ENCODE data around the gene ALX4. TPM values are rescaled to one million over a fixed set of nuclear protein-coding genes. Genes with fewer than 3 reads are reported as not detected.

Gene ALX4
- total and polyA plus RNA-seq, 2 donors (not counting 1 experiment from before 2014, with no cell fraction given), result not detected

GRCh38 chr11:44351006-44351660, 41.2 kb upstream of the ALX4 start:
- peaks cover 20 to 31% of the 10 kb centered on the region in 2 donors for H3K4me1 ChIP-seq (ENCODE audit: control insufficient read depth in 2 of 2, insufficient read depth in 2 of 2, low read length in 2 of 2)
- Mint-ChIP-seq H3K27ac (peak overlapping the region; percentile 85), H3K9me3 (ENCODE audit: insufficient read depth) (no peaks in the 10 kb centered on the region), H3K27me3 (peaks cover 25% of the 10 kb centered on the region), H3K4me1 (peaks cover 39% of the 10 kb centered on the region), H3K4me3 (peak overlapping the region; percentile 85)
- peak overlapping the region; percentile 55 to 56 for H3K27ac ChIP-seq (ENCODE audit: low read length in 2 of 2)
- intact Hi-C loops (cut with micrococcal nuclease), result loop anchor here (5.0 kb wide), 1 partner anchor 216 kb away; the partner anchor contains the start of gene CD82
- peak overlapping the region; percentile 15 to 45 (median 32) for H3K4me3 ChIP-seq (ENCODE audit: control extremely low read depth in 1 of 5, extremely low read depth in 1 of 5, insufficient read depth in 1 of 5, low read depth in 2 of 5, low read length in 4 of 5)
- no peaks in the 10 kb centered on the region for H4K20me1 ChIP-seq (ENCODE audit: control insufficient read depth, insufficient read depth, low read length, poor library complexity, severe bottlenecking)
- POLR2A ChIA-PET, result no interaction called here
- peak overlapping the region; percentile 78 for H3K4me2 ChIP-seq (replicated peaks; ENCODE audit: low read depth, low read length, poor library complexity, severe bottlenecking)
- CTCF ChIA-PET, result no interaction called here
- peak overlapping the region; percentile 17 for H2AFZ ChIP-seq (ENCODE audit: insufficient read depth, low read depth, low read length, poor library complexity, severe bottlenecking)
- H3K36me3 ChIP-seq (replicated peaks in 1 of 2; ENCODE audit: control extremely low read depth in 1 of 2, control insufficient read depth in 1 of 2, extremely low read depth in 1 of 2, insufficient read depth in 2 of 2, low read length in 1 of 2), result no peaks in the 10 kb centered on the region
- WGBS (ENCODE audit: insufficient coverage), result no CpG with 5 or more reads among the region's 9 CpGs
- peaks cover 0 to 9% (median 0%) of the 10 kb centered on the region in 3 donors for H3K9me3 ChIP-seq (ENCODE audit: control extremely low read depth in 1 of 3, control insufficient read depth in 2 of 3, insufficient read depth in 1 of 3, low read length in 2 of 3)
- H3K9ac ChIP-seq (ENCODE audit: low read length), result peak overlapping the region; percentile 55
- peak; percentile 83 for ATAC-seq (ENCODE audit: low read depth)
- TF ChIP-seq CTCF (IDR thresholded peaks at IDR 0.05), result no peak
- no peak for TF ChIP-seq EZH2 (IDR thresholded peaks at IDR 0.05; ENCODE audit: borderline replicate concordance, insufficient read depth, low read depth, low read length, poor library complexity, severe bottlenecking)
- DNase-seq, result peak; percentile 75
- peaks cover 0 to 4% (median 0%) of the 10 kb centered on the region in 4 experiments for H3K27me3 ChIP-seq (replicated peaks in 1 of 4; ENCODE audit: control extremely low read depth in 1 of 4, control insufficient read depth in 3 of 4, insufficient read depth in 4 of 4, low read length in 3 of 4)
- H3K79me2 ChIP-seq (ENCODE audit: control insufficient read depth, insufficient read depth, low read length), result no peaks in the 10 kb centered on the region

DNA sequence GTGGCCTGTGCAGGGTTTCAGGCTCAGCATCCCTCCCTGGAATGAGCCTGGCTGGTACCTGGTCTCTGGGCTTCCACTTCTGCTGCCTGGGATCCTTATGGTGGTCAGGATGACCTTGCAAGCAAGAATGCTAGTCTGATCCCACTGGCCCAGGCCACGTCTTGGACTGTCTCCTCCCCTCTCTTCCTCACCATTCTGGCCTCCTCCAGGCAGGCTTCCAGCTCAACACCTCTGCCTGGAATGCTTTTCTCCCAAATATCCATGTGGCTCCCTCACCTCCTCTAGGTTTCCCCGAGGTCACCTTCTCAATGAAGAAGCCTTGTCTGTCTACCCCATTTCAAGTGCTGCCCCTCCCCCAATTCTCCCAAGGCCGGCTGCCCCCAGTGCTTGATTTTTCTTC, 39.4 kb upstream of the ALX4 start:
- H3K4me3 Mint-ChIP-seq, result no peak overlapping the region
- Histone ChIP-seq H3K4me1 (ENCODE audit: control insufficient read depth in 2 of 2, insufficient read depth in 2 of 2, low read length in 2 of 2) (peaks cover 20 to 31% of the 10 kb centered on the region in 2 donors), H3K9me3 (ENCODE audit: control extremely low read depth in 1 of 3, control insufficient read depth in 2 of 3, insufficient read depth in 1 of 3, low read length in 2 of 3) (peaks cover 0 to 7% (median 0%) of the 10 kb centered on the region in 3 donors), H3K36me3 (replicated peaks in 1 of 2; ENCODE audit: control extremely low read depth in 1 of 2, control insufficient read depth in 1 of 2, extremely low read depth in 1 of 2, insufficient read depth in 2 of 2, low read length in 1 of 2) (no peaks in the 10 kb centered on the region), H3K27ac (ENCODE audit: low read length in 2 of 2) (no peak overlapping the region), H4K20me1 (ENCODE audit: control insufficient read depth, insufficient read depth, low read length, poor library complexity, severe bottlenecking) (no peaks in the 10 kb centered on the region), H3K27me3 (replicated peaks in 1 of 4; ENCODE audit: control extremely low read depth in 1 of 4, control insufficient read depth in 3 of 4, insufficient read depth in 4 of 4, low read length in 3 of 4) (peaks cover 0 to 4% (median 0%) of the 10 kb centered on the region in 4 experiments), H3K79me2 (ENCODE audit: control insufficient read depth, insufficient read depth, low read length) (no peaks in the 10 kb centered on the region), H2AFZ (ENCODE audit: insufficient read depth, low read depth, low read length, poor library complexity, severe bottlenecking) (no peak overlapping the region), H3K9ac (ENCODE audit: low read length) (no peak overlapping the region), H3K4me3 (ENCODE audit: control extremely low read depth in 1 of 5, extremely low read depth in 1 of 5, insufficient read depth in 1 of 5, low read depth in 2 of 5, low read length in 4 of 5) (no peak overlapping the region), H3K4me2 (replicated peaks; ENCODE audit: low read depth, low read length, poor library complexity, severe bottlenecking) (no peak overlapping the region)
- peaks cover 22% of the 10 kb centered on the region for H3K27me3 Mint-ChIP-seq
- ATAC-seq (ENCODE audit: low read depth) (no peak), DNase-seq (no peak)
- TF ChIP-seq CTCF (IDR thresholded peaks at IDR 0.05), result no peak
- no peak for TF ChIP-seq EZH2 (IDR thresholded peaks at IDR 0.05; ENCODE audit: borderline replicate concordance, insufficient read depth, low read depth, low read length, poor library complexity, severe bottlenecking)
- H3K9me3 Mint-ChIP-seq (ENCODE audit: insufficient read depth), result no peaks in the 10 kb centered on the region
- ChIA-PET POLR2A (no interaction called here), CTCF (no interaction called here)
- intact Hi-C loops (cut with micrococcal nuclease), result no loop called here
- H3K27ac Mint-ChIP-seq, result no peak overlapping the region
- H3K4me1 Mint-ChIP-seq, result peaks cover 39% of the 10 kb centered on the region
- 92% methylated on average over 3 of the region's 3 CpGs for WGBS (ENCODE audit: insufficient coverage)
